HG02852 (cell line): Measurements from ENCODE around the gene SPACA6.
"Not testable (repeated sequence)": the region's sequence is repeated elsewhere in the genome, so short reads cannot be mapped to it uniquely, and the experiment has no call there.

Experiments
- ATAC-seq: cut with Tn5 transposase; IDR thresholded peaks from one replicate; pipeline ENCODE4 v1.9.1; 2021; ENCODE audit warnings: mild to moderate bottlenecking, moderate library complexity; ENCODE audit not compliant: unreplicated experiment

Gene SPACA6

GRCh38 chr19:51733742-51734522 is 40.8 kb downstream of the SPACA6 start:
- ATAC-seq = no peak

DNA sequence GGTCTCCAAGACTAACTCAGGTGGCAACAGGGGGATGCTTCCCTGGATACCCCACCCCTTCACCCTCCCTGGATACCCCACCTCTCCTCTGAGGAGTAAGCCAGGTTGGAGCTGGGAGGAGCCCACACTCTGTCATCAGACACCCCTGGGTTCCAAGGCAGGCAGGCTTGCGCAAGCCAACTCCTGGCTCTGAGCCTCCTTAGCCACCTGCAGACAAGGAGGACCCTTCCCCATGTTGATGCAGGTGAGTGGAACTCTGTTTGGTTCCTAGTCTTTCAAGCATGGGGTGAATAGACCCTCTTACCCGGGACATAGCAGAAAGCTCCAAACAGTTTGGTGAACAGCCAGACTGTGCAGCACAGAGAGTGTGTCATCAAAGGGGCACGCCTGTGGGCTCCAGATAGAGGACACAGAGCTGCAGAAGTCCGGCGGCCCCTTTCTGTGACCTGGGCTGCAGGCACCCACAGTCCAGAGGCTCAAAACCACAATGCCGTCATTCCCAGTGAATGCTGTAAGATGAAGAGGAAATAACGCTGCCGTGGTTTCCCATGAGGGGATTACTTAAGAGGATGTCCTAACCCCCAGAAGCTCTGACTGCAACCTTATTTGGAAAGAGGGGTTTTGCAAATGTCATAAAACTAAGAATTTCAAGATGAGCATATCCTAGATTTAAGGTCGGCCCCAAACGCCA is 42.8 kb downstream of the SPACA6 start:
- ATAC-seq = no peak

DNA sequence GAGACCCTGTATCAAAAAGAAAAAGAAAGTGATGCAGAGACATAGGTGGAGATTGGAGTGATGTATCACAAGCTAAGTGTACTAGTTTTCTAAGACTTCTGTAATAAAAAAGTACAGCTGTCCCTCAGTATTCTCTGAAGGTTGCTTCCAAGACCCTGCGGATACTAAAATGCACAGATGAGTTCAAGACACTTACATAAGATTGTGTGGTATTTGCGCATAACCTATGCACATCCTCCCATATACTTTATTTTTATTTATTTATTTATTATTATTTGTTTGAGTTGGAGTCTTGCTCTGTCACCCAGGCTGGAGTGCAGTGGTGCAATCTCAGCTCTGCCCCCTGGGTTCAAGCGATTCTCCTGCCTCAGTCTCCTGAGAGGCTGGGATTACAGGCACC is 44.3 kb downstream of the SPACA6 start:
- no peak for ATAC-seq

DNA sequence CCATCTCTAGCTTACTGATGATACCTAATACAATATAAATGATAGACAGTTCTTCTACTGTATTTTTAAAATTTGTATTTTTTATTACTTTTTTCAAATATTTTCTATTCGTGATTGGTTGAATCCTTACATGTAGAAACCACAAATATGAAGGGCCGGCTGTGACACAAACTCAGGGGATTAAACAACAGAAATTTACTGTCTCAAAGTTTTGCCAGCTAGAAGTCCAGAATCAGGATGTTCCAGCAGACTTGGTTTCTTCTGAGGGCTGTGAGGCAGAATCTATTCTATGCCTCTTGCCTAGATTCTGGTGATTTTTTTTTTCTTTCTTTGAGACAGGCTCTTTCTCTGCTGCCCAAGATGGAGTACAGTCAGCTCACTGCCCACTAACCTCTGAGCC is 44.8 kb downstream of the SPACA6 start:
- no peak for ATAC-seq

DNA sequence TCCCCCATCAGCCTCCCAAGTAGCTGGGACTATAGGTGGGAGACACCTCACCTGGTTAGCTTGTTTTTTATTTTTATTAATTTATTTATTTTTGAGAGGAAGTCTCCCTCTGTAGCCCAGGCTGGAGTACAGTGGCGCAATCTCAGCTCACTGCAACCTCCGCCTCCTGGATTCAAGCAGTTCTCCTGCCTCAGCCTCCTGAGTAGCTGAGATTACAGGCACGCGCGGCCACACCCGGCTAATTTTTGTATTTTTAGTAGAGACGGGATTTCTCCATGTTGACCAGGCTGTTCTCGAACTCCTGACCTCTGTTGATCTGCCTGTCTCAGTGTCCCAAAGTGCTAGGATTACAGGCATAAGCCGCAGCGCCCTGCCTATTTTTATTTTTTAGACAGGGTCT is 45.4 kb downstream of the SPACA6 start:
- ATAC-seq = not testable (repeated sequence)

GRCh38 chr19:51739466-51740213 is 46.5 kb downstream of the SPACA6 start:
- no peak for ATAC-seq

DNA sequence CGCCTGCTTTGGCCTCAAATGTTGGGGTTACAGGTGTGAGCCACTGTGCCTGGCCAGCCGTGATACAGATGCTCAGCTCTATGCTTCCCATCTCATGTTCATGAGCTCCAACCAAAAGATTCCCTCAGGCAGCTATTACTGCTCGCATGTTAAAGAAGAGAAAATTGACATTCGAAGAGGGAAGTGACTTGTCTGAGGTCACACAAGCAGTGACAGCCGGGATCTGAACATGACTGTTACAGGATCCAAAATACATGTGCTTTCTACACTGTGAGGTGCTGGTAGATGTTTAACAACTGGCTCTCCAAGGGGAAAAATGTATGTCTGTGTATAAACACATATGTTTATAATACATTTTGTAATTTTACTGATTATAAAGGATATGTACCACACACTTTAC is 47.2 kb downstream of the SPACA6 start:
- ATAC-seq = no peak

- no peak for ATAC-seq
These were observed 49.7 kb downstream of the SPACA6 start for GRCh38 chr19:51742789-51743188.

DNA sequence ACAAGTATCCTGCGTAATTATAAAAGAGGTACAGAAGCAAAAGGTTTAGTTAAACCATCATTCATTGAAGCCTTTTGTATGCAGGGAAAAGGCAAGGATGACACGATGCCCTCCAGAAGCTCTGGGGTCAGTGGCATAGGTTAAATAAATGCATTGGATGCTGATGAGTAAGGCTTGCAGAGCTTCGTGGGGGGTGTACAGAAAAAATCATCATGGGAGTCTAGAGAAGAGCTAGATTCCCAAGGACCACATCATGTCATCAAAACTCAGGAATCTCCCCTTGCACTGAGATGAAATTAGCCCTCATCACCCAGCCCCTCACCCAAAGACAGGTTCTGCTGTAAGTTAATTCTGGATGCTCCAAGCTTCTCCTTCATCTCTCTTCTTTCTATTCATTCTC is 50.3 kb downstream of the SPACA6 start:
- no peak for ATAC-seq

DNA sequence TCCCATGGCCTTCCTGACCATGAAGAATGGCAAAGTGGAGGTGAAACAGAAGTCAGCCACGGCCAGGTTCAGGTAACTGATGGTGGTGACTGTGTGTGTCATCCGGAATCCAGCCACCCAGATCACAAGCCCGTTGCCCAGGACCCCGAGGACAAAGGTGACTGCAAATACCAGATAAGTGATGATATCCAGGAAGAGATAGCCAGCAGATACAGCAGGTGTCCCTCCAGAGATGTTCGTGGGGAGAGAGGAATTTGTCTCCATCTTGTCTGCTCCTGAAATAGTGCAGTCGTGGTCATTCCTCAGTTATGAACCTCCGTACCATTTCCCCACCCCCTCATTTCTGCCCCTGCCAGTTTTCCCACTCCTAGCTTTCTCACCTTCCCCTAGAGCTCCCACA is 53.6 kb downstream of the SPACA6 start:
- no peak for ATAC-seq

DNA sequence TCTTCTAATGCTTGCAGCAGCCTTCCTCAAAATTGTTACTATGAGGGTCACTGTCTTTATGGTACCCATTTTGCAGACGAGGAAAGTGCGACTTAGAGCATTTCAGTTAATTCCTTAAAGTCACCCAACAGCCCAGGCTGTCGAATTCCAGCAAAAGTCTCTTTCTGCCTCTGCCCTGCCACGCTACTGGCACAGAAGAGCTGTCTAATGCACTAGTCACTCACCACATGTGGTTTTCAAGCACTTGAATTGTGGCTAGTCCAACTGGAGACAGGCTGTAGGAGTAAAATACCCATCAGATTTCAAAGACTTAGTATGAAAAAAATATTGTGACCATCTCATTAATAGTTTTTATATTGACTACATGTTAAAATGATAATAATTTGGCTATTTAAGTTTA is 56.8 kb downstream of the SPACA6 start:
- ATAC-seq = no peak

GRCh38 chr19:51750400-51751094 is 57.4 kb downstream of the SPACA6 start:
- ATAC-seq = no peak

DNA sequence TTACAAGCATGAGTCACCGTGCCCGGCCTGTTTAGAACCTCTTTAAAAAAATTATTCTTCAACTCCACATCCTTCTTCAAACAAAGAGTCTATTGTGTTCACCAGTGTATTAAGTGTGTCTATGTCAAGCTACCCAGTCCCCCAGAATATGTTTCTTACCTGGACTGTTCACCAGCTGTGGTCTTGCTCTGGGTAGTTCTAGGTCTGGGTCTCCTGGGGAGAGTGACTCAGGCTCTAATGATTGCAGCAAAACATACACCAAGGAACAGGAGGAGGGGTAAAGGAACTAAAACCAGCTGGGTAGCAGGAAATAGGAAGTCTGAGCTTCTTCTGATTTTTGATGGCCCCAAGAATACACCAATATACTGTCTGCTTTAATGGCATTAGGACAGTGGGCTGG is 58.5 kb downstream of the SPACA6 start, which contains the start of gene FPR1:
FPR1 (minus strand) TSS at position 224 of the 400 bp plus-strand sequence. CDS start 4,884 bp downstream, outside the sequence.
- ATAC-seq = no peak

DNA sequence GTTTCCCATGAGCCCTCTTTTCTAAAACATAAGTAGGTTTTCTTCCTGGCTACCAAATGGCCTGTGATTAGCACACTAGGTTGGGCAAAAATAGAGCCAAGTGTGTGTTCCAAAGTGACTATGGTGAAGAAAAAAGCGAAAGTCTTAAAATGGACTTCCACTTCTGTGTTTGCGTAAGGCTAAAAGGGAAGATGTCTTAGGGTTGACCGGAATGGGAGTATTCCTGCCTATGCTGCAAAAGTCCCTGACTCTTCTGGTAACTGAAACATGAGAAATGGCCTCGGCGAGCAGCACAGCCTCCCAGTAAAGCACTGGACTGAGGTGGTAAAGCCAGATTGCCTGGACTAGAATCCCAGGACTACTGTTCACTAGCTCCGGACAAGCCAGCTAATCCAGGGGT is 61.0 kb downstream of the SPACA6 start:
- ATAC-seq = no peak

DNA sequence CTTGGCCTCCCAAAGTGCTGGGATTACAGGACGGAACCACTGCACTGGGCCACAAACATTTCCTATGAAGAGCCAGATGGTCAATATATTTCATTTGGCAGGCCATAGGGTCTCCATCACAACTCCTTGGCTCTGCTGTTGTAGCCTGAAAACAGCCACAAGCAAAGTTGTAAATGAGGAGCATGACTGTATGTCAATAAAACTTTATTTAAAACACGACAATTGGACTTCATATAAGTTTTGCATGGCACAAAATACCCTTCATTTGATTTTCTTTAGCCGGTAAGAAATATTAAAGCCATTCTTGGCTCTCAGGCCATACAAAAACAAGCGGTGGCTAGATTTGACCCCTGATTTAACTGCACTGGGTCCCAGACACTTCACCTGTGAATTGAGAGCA is 61.6 kb downstream of the SPACA6 start:
- no peak for ATAC-seq
